ENCODE measurements around the gene COPB1. TPM values are rescaled to one million over a fixed set of nuclear protein-coding genes. Genes with fewer than 3 reads are reported as not detected.
A peak's percentile ranks its signal among the peaks of the same experiment; 100 is the strongest.

COPB1 gene
- total and polyA plus RNA-seq, 9 of the 15 experiments (the other 6 are each of a cell fraction or from before 2014, with no cell fraction given): 64.7 to 188 (median 91.6) TPM

GRCh38 chr11:14454861-14455632, 44.6 kb downstream of the COPB1 start (continued):
- TF ChIP-seq SMAD1 (IDR thresholded peaks at IDR 0.05; ENCODE audit: low read depth, low read length, partially characterized antibody): no peak
- TF ChIP-seq, protein P1, sequence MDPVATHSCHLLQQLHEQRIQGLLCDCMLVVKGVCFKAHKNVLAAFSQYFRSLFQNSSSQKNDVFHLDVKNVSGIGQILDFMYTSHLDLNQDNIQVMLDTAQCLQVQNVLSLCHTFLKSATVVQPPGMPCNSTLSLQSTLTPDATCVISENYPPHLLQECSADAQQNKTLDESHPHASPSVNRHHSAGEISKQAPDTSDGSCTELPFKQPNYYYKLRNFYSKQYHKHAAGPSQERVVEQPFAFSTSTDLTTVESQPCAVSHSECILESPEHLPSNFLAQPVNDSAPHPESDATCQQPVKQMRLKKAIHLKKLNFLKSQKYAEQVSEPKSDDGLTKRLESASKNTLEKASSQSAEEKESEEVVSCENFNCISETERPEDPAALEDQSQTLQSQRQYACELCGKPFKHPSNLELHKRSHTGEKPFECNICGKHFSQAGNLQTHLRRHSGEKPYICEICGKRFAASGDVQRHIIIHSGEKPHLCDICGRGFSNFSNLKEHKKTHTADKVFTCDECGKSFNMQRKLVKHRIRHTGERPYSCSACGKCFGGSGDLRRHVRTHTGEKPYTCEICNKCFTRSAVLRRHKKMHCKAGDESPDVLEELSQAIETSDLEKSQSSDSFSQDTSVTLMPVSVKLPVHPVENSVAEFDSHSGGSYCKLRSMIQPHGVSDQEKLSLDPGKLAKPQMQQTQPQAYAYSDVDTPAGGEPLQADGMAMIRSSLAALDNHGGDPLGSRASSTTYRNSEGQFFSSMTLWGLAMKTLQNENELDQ (CRISPR knock-in tag; IDR thresholded peaks at IDR 0.05; ENCODE audit: borderline replicate concordance): no peak
- TF ChIP-seq ZBTB11 (CRISPR knock-in tag; IDR thresholded peaks at IDR 0.05): no peak
- TF ChIP-seq, protein P2, sequence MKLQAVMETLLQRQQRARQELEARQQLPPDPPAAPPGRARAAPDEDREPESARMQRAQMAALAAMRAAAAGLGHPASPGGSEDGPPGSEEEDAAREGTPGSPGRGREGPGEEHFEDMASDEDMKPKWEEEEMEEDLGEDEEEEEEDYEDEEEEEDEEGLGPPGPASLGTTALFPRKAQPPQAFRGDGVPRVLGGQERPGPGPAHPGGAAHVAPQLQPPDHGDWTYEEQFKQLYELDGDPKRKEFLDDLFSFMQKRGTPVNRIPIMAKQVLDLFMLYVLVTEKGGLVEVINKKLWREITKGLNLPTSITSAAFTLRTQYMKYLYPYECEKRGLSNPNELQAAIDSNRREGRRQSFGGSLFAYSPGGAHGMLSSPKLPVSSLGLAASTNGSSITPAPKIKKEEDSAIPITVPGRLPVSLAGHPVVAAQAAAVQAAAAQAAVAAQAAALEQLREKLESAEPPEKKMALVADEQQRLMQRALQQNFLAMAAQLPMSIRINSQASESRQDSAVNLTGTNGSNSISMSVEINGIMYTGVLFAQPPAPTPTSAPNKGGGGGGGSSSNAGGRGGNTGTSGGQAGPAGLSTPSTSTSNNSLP (IDR thresholded peaks at IDR 0.05; ENCODE audit: borderline replicate concordance, low read depth, low read length): 0 out of 2 replicates have a peak, but pooled peaks have one; percentile 64
- TF ChIP-seq ZNF316 (IDR thresholded peaks at IDR 0.05): peak; percentile 62
- TF ChIP-seq NCOA6 (IDR thresholded peaks at IDR 0.05): no peak
- TF ChIP-seq USF1 (CRISPR knock-in tag; IDR thresholded peaks at IDR 0.05): no peak
- no peak for TF ChIP-seq STAG1 (CRISPR knock-in tag; IDR thresholded peaks at IDR 0.05; ENCODE audit: borderline replicate concordance)

All from K562 (cell line).